ENCODE measurements around the gene CCDC85A.

CCDC85A gene

DNA sequence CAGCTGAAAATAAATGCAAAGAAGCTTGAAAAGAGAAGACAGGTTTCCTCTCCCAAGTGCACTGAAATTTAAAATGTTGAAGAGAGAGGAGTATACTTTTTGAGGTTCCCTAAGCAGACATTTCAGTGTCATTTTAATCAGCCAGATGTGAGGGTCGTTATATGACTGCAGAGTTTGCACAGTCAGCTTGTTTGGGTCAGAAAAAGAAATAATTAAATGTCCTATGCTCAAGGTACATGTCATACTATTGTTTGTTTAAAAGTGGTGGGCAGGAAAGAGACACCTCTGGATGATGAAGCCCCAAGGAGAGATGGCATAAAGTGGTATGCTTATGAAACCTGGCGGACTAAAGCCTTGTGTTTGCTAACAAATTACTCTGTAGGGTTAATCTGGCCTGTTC is 55.2 kb downstream of the CCDC85A start:
- no peak for DNase-seq (ENCODE audit: low read depth, low spot score)

DNA sequence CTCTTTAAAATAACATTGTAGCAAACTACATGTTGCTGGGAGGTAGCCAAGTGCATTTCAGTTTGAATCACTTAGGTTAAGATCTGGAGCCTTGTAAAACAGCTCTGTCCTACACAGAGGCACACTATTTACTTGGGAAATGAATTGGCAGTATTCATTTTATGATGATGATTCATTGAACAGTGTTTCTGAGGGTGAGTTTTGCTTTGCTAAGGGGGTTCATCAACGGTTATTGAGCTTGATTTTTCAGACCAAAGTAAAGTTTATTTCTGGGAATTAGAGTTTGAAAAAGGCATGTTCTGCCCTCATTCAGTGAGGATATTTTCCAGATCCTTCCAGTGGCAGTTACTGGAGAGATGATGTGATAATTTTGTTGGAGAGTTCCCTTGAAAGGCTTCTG is 55.6 kb downstream of the CCDC85A start:
- DNase-seq (ENCODE audit: low read depth, low spot score) = no peak

DNA sequence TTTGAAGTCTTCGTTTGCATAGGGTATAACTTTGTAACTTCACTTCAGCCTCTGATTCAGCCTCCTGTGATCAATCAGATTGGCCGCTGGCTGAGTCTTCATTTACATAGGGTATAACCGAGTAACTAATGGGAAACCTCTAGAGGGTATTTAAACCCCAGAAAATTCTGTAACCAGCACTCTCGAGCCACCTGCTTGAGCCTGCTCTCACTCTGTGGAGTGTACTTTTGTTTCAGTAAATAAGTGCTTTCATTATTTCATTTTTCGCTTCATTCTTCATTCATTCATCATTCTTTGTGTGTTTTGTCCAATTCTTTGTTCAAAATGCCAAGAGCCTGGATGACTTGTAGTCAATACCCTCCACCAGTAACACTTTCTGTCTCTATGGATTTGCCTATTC is 56.4 kb downstream of the CCDC85A start:
- DNase-seq (ENCODE audit: low read depth, low spot score) = no peak

DNA sequence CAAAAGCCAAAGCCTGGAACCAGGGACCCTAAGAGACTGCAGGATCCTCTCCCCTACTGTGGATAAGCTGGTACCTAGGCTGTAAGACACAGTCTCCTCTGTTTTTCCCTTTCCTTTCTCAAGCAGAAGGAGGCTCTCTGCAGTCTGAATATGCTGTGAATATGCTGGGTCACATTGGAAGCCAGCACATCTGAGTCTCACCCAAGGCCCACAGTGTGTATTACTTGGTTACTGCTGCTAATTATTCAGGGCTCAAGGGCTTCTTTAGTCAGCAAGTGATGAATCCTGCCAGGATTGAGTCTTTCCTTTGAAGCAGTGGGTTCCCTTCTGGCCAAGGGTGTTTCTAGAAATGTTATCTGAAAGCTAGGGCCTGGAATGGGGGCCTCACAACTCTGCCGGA is 60.7 kb downstream of the CCDC85A start:
- DNase-seq (ENCODE audit: low read depth, low spot score) = no peak

DNA sequence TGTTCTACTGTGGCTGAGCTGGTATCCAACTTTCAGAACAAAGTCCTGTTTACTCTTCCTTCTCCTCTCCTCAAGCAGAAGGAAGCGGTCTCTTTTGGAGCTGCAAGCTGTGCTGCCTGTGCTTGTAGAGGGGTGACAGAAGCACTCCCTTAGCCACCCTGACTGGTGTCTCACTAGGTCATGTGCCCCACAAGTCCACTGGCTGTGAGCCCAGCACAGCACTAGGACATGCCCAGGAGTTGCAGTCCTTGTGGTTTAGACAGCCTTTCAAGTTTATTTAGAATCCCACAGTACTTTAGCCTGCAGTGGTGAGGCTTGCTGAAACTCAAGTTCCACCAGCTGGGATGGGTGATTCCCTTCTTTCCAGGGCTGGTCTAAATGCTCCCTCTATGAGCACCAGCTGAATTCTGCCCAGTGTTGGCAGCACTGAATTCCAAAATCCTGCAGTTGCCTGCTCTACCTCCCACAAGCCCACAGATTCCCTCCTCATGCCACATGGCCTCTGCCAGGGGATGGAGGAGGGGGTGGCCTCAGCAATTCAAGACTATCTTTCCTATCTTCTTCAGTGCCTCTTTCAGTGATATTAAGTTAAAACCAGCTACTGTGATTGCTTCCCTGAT is 61.2 kb downstream of the CCDC85A start:
- no peak for DNase-seq (ENCODE audit: low read depth, low spot score)

DNA sequence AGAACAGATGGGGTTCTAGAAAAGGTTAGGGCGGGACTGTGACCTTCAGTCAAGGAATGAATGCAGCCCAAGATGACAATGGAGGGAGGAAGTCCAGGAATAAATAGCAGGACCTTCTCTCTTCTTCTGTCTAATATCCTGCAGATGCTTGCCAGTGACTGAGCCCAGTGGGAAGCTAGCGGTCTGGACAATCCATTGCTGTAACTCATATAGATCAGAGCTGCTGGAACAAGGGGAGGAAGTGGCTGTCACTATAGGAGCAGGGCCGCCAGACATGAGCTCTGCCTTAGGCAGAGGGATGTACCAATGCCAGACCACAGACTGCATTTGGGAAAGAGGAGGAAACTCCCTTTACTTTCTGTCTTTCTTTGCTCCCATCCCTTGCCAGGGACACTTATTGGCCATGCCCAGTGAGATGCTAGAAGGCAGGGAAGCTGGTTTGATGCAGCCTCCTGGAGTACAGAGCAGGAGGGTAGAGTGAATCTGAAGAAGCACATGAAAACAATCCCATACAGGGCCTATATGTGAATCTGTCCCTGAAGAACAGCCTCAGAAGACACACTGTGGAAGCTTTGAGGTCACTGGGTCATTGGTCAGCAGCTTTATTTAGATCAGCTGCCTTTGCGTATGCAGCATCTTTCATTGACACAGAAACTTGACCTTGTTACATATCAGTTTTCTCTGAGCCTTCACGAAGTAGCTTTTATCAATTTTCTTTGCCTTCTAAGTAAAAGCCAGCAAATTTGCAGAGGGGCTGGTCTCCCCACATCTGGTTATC is 65.4 kb downstream of the CCDC85A start:
- no peak for DNase-seq (ENCODE audit: low read depth, low spot score)

DNA sequence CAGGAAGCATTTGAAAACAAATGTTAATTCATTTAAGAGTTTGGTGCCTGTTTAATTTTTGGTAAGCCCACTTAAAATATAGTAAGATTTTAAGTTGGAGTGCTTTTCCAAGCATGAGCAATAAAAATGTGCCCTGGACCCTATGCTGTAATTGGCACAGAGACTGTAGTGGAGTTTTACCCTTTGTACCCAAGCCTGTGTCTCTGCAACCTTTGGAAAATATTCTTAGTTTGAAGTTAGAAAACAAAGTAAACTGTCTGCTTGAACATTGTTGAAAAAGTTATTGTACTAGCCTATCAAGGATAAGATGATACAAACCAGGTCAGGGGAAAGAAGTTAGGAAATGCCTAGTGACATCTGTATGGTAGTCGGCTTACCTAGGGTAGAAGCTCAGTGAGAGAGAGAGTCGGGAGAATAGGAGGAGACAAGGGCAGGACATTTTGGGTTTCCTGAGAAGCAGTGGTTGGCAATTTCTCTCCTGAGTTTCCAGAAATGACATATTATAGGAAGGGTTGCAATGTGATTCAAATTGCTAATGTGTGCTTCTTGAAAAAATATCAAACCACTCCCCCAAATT is 66.5 kb downstream of the CCDC85A start:
- no peak for DNase-seq (ENCODE audit: low read depth, low spot score)

DNA sequence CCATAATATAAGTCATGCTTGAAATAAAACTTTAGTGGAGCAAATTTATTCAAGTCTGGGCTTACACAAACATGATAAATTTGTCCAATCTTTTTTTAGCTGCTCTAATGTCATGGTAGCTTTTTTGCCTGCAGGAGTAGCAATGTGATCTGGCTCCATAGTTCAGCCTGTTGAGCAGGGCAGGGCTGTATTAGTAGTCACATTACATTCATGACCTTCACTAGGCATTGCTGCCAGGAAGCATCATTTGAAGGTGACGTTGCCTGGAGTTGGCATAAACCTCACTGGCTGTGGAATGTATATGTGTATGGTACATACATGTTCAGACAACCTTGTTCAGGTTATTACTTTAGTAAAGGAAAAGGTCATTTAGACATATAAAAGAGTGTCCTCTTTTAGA is 76.6 kb downstream of the CCDC85A start:
- DNase-seq (ENCODE audit: low read depth, low spot score) = no peak

DNA sequence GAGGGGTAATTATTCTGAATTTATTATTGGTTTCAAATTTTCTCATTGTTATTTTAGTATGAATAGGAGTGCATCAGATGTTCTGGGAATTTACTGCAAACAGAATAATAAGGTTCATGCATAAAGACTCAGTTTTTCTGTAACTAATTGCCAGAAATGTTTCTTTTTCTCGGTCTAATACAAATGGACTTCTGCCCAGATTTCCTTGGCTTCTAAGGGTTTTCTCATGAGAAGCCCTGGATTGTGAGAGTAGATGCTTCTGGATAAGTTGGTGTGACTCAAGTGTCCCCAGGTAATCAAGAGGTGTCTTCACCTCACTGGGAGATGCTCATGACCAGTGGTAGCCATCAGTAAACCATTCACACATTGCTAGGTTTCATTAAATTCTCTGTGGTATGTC is 78.5 kb downstream of the CCDC85A start:
- no peak for DNase-seq (ENCODE audit: low read depth, low spot score)

DNA sequence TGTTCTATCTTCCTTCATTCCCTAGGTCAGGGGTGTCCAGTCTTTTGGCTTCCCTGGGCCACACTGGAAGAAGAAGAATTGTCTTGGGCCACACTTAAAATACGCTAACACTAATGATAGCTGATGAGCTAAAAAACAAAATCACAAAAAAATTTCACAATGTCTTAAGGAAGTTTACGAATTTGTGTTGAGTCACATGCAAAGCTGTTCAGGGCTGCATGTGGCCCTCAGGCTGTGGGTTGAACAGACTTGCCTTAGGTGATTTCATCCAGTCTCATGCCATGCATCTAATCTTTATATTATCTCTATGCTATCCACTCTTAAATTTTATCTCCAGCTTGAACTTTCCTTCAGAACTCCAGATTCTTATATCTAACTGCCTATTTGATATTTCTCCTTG is 80.1 kb downstream of the CCDC85A start:
- no peak for DNase-seq (ENCODE audit: low read depth, low spot score)

DNA sequence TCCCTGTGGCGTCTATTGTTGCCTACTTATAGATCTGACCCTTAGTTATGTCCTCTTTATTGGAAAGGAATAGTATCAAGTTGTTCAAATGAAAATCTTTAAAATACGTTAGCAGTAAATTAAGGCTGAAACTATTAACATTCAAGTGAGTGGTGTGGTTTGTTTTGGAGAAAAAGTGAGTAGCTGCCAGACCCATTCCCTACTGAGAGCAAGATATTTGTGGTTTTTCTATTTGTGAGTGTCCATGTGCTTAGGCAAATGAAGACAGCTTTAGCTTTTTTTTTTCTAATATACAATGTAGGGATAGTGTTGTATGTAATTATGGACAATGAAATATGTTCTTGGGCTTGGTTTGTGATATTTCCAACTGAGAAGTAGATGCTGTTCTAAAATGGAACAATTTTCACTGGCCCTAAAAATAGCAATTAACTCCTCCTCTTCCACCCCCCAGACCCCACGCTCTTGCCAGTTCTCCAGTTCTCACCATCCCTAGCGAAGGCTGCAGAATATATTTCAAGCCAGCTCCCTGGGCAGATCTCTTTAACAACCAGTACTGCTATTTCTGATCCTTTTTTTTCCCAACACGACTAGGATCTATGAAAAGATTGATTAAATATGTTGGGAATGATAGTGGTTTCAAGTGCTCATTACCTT is 83.1 kb downstream of the CCDC85A start:
- DNase-seq (ENCODE audit: low read depth, low spot score) = no peak

DNA sequence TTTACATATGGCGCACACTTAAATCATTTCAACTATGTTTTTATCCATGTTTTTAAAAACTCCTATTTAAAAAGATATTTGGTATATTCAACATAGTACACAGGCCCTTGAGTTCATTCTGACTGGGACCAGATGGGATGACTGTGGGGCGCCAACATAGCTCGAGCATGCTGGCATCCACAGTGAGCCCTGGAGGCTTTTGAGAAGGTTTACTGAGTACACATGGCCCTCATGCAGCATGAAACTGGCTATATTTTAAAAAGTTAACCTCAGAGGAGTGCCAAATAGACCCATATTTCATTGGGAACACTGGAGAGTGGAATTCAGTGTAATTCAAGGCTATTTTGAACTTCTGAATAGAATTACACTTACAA is 83.6 kb downstream of the CCDC85A start:
- DNase-seq (ENCODE audit: low read depth, low spot score) = no peak

DNA sequence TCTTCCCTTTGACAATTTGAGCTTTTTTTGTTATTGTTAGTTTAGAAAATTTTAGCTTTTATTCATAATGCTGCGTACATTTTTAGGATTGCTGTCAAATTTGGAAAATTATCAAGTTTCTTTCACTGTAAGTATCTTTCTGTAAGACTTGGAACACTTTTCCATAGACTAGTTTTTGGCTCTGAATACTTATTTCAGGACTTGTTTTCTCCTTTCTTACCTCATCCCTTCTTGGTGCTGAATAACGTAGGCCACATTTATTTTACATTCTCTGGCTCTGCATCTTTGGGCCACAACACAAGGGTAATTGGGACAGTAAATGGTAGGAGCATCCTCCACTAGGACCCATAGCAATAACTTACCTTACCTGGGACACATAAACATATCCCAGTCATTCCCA is 85.1 kb downstream of the CCDC85A start:
- DNase-seq (ENCODE audit: low read depth, low spot score) = no peak

DNA sequence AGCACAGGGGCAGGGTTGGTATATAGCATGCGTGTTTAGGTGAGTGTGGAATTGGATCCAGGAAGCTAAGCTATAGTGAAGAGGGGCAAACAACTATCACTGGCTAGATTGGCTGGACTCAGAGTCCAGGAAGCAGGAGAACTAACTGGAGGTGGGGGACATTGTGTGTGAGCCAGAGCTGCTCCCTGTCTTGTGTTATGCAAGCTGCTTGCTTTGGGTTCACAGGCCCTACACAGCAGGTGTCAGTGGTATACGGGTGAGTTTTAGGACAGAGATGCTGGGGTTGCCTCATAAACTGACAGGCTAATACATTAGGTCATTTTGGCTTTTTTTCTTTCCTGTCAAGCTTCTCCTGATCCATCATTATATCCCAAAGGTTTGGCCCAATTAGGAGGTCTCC is 87.5 kb downstream of the CCDC85A start:
- no peak for DNase-seq (ENCODE audit: low read depth, low spot score)

DNA sequence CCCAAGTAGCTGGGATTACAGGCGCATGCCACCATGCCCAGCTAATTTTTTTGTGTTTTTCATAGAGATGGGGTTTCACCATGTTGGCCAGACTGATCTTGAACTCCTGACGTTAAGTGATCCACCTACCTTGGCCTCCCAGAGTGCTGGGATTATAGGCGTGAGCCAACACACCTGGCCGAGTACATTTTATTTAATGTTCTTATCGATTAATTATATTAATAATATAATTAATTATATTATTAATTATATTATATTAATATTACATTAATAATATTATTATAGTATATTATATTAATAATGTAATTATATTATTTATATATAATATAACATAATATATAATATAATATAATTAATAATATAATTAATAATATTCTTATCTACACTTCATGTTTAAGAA is 101.4 kb downstream of the CCDC85A start:
- no peak for DNase-seq (ENCODE audit: low read depth, low spot score)

DNA sequence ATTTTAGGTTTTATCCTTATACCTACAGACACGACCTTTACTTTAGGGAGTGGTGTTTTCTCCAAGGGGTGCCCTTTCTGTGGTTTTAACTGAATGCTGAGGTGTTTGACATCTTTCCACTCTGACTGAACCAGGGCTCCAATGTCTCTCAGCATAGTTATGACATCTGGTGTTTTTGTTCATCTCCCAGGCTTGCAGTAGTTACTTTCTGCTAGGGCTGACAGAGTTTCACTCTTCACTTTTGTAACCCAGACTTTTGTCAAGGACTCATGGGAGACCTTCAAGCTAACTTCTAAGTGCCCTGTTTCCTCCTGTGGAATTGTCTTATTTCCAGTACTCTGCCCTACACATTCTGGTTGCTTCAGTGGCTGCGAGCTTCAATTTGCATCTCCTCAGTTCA is 103.1 kb downstream of the CCDC85A start:
- no peak for DNase-seq (ENCODE audit: low read depth, low spot score)

DNA sequence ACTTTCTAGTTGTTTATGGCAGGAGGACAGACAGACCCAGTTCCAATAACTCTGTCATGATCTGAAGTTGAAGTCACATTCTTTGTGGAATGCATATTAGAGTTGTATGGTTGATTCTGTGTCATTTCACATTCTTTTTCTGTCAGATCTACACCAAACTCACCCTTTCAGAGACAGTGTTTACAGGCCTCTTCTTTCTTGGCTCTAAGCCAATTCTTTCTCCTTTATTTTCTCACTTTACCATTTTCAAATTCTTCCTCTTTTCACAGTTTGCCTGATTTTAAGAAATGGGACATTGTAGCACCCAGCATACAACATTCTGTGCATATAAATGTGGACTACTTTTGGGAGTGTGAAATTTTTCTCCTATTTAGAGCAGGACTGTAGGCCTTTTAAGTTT is 103.7 kb downstream of the CCDC85A start:
- no peak for DNase-seq (ENCODE audit: low read depth, low spot score)

DNA sequence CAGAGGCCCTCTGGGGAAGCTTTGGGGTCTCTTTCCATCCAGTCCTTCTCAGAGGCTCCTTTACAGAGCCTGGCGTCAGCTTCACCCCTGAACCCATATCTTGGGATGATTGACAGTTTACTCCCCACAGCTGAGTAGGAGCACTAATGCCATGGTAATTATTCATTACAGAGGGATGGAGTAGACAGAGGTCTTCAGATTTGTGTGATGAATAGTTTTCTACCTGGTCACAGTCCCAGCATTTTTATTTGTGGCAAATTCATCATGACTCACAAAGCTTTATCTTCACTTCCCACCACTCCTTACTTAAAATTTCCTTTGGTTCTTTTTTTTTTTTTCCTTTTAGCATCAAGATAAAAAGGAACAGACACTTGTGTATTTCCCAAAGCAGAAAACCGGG is 104.2 kb downstream of the CCDC85A start:
- no peak for DNase-seq (ENCODE audit: low read depth, low spot score)

DNA sequence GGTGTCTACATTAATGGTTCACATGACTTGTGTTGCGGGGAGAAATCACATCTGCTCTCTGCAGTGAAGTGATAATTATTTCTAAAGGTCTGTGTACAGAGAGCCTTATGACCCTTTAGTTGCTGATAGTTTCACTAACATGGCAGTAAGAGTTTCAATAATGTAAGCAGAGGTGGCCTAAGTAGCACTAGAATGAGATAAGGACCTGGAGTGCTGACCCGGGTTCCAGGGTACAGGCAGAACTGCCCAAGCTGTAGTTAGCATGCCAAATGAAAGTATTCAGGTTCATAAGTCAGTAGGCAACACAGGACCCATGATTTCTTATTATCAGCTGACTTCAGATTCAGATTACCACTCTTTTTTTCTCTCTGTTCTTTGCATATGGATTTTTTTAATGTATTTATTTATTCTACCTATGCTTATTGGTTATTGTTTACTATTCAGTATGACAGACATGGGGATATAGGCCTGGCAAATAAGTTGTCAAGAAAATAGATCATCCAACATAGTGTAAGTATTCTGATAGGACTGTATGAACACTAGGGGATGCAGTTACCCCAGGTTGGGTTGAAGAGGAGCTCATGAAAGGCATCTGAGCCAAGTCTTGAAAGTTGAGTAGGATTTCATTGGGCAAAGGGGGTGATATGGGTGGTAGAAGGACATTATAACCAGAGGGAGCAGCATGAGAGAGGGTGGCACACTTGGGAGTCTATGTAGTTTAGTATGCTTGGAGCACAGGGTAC is 105.2 kb downstream of the CCDC85A start:
- DNase-seq (ENCODE audit: low read depth, low spot score) = no peak

DNA sequence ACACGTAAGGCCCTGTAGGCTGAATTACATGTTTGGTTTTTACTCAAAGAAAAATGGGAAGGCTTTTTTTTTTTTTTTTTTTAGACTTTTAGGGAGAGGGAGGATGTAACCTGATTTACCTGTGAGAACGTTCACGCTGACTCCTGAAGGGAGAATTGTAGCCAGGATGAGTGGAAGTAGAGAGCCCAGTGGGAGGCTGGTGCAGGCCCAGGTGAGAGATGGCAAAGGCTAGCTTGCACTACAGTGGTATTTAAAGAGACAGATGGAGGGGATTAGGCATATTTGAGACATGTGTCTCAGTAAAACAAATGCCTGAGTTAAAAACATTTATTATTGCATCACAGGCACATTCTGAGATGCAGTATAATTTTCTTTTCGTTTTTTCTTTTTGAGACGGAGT is 107.9 kb downstream of the CCDC85A start:
- no peak for DNase-seq (ENCODE audit: low read depth, low spot score)

DNA sequence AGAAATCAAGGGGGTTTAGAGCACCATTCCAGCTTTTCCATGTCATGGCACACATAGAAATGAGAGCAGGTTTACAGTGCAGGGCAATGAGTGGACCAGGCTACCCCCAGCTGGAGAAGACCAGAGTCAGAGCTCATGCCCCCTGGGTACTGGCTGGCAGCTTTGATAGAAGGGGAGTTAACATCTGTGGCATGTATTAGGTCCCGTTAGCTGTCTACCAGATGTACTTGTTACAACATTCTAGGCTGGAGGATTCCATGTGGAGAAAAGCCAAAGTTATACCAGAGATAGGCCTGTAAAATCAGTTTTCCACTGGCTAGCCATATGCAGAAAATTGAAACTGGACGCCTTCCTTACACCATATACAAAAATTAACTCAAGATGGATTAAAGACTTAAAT is 109.2 kb downstream of the CCDC85A start:
- DNase-seq (ENCODE audit: low read depth, low spot score) = no peak

DNA sequence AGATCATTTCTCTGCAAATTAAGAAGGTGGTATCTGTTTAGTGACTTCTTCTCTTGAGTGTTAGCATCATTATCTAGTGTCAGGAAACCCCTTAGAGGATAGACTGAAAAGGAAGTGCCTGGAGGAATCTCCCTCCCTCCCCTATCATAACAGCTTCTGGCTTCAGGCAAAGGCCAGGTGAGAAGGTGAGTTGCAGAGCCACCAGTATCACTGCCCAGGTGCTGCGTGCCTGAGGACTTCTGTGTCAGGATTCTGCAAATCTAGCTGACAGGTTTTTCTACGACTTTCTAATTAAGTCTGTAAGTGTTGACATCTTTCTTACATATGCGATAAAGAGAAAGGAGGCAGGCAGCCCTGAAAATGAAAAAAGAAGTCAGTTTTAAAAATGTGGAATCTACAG is 111.9 kb downstream of the CCDC85A start:
- DNase-seq (ENCODE audit: low read depth, low spot score) = no peak

Data from activated naive CD8-positive, alpha-beta T cell treated with anti-CD3 and anti-CD28 coated beads, Interleukin-2, amount 50 U/mL, for 16 hours (primary cell).